ENCODE data around the gene TBC1D5.
"Not testable (repeated sequence)": the region's sequence is repeated elsewhere in the genome, so short reads cannot be mapped to it uniquely, and the experiment has no call there.

TBC1D5 gene

DNA sequence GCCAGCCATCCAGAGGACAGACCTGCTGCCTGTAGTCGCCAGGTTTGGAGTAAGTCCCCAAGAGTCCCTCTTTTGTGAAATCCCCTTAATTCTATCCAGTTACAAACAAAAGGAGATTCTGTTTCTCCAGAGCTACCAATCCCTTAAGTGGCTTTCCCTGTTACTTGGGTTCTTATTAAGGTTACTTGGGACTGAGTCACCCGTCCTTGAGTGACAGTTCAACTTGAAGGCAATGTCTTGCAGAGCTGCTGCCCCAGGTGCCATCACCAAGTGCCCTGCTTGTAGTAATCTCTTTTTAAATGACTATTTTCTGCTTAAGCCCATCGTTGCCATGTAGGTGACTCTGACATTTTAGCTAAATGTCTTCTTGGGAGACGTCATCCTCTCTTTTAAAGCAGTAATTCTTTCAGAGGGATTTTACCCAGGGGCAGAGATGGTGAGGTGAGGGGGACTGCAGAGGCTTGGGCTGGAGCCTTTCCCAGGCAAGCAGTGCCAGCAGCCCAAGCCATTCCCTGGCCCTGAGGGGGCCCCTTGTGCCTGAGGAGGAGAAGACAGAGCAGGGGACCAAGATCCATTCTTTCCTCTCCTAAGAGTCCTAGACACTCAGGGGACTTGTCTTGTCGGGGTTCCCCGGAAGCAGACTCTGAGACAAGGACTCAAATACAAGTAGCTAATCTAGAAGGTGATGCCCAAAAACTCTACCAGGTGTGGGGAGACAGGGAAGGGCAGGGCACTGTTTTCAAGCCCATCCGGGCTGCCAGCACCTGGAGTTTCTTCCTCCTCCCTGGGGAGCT is 604.0 kb downstream of the TBC1D5 start:
- no peak for DNase-seq (ENCODE audit: low read depth in 2 of 2)

DNA sequence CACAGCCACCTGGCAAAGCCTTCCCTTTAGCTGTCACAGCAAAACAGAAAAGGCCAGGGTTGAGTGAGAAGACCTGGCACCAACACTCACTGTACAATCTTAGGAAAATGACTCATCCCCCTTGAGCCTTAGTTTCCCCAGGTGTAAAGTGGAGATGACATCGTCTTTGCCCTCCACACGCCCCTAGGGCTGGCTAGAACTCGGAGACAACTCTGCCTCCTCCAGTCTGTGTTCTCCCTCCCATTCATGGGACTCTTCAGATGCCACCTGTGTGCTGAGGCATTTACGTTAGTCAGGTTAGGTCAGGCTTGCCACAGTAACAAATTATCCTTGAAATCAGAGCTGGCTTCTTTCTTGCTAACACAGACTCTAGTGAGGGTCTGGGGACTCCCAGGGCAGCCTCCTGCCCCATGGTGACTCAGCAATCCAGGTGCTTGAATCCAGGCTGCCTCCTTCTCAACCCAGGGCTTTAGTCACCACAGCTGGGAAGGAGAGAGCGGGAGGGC is 605.1 kb downstream of the TBC1D5 start:
- DNase-seq (ENCODE audit: low read depth in 2 of 2) = no peak

DNA sequence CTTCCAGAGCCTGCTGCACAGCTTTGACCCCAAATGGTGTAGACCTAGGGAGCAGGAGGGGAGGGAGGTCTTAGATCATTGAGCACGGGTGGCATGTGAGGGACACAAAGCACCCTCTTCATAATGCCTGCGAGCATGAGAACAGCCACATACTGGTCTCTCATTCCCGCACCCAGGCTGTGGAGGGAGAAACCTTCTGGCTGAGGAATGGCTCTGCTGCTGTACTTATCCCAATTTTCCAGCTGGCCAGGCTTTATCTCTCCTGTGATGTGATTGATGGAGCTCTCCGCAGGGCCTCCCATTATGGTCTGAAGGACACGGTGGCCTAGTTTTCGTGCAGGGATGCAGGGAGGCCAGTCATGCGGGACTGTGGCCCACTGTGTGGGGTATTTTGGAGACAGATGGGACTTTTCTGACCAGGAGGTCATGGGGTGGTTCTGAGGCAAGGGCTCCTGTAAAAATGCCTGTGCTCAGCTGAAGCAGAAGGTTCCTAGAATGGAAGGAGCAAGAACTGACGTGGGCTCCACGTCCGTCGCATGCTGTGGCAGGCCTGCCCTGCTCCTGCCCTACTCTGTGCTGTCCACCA is 606.2 kb downstream of the TBC1D5 start:
- DNase-seq (ENCODE audit: low read depth in 2 of 2) = no peak

- no peak for DNase-seq (ENCODE audit: low read depth in 2 of 2)
Measured at GRCh38 chr3:17135696-17136095, 606.7 kb downstream of the TBC1D5 start.

- DNase-seq (ENCODE audit: low read depth in 2 of 2) = no peak
Measured at GRCh38 chr3:17133632-17134545, 608.5 kb downstream of the TBC1D5 start.

DNA sequence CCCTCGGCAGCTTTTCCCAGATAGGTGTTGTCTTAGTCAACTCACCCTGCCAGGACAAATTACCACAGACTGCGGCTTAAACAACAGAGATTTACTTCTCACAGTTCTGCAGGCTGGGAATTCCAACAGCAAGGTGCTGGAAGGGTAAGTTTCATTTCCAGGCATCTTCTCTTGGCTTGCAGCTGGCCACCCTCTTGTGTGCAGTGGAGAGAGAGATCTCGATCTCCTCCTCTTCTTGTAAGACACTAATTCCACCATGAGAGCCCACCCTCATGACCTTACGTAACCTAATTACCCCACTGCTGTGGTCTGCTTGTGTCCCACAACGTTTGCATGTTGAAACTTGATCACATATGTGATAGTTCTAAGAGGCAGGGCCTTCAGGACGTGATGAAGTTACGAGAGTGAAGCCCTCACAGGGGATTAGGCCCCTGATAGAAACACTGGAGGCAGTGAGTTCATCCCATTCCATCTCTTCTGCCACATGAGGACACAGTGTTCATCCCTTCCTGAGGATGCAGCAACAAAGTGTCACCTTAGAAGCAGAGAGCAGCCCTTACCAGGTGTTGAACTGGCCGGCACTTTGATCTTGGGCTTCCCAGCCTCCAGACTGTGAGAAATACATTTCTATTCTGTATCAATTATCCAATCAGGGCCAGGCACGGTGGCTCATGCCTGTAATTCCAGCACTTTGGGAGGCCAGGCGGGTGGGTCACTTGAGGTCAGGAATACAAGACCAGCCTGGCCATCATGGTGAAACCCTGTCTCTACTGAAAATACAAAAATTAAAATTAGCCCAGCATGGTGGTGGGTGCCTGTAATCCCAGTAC is 609.9 kb downstream of the TBC1D5 start:
- DNase-seq (ENCODE audit: low read depth in 2 of 2) = no peak

DNA sequence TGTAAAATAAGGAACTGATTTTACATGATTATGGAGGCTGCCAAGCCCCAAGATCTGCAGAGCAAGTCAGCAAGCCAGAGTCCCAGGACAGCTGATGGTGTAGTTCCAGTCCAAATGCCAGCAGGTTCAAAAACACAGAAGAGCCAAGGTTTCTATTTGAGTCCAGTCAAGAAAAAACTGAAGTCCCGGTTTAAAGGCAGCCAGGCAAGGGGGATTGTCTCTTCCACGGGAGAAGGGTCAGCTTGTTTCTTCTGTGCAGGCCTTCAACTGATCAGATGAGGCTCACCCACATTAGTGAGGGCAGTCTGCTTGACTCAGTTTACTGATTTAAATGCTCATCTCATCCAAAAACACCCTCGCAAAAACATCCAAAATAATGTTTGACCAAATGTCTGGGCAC is 611.5 kb downstream of the TBC1D5 start:
- DNase-seq (ENCODE audit: low read depth in 2 of 2) = no peak

- DNase-seq (ENCODE audit: low read depth in 2 of 2) = no peak
Measured at GRCh38 chr3:17129556-17129955, 612.9 kb downstream of the TBC1D5 start.

DNA sequence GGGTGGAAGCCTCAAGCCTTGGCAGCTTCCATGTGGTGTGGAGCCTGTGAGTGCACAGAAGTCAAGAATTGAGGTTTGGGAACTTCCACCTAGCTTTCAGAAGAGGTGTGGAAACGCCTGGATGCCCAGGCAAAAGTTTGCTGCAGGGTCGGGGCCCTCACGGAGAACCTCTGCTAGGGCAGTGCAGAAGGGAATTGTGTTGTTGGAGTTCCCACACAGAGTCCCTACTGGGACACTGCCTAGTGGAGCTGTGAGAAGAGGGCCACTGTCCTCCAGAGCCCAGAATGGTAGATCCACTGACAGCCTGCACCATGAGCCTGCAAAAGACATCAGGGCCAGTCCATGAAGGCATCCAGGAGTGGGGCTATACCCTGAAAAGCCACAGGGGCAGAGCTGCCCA is 613.8 kb downstream of the TBC1D5 start:
- not testable (repeated sequence) for DNase-seq (ENCODE audit: low read depth in 2 of 2)

GRCh38 chr3:17125738-17126442 is 616.5 kb downstream of the TBC1D5 start:
- no peak for DNase-seq (ENCODE audit: low read depth in 2 of 2)

DNA sequence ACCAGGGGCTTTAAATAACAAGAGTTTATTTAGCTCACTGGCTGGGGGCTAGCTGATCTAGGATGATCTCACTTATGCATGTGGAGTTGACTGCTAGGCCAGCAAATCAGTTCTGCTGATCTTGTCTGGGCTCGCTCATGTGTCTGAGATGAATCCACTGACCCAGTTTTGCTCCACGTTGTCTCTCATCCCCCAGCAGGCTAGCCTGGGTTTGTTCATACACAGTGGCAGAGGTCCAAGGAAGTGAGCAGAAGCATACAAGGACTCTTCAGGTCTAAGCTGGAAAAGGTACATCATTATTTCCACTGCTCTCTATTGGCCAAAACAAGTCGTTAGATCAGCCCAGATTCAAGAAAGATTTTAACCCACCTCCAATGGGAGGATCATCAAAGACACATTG is 619.7 kb downstream of the TBC1D5 start:
- DNase-seq (ENCODE audit: low read depth in 2 of 2) = no peak

DNA sequence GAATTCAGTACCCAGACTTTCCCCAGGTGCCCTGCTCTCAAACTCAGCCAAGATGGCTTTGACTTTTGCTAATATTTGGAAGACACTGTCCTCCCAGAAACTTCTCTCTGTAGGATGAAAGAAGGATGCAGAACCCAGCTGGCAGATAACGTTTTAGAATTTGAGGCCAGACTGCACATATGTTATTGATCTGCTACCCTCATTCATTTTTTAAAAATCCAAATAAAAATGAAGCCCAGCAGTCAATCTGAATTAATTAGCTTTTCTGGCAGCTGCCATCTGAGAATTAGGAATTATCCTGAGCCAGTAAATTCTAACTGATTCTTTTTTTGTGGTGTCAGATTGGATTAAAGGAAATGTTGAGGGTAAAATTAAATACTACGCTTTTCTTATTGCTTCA is 621.1 kb downstream of the TBC1D5 start:
- no peak for DNase-seq (ENCODE audit: low read depth in 2 of 2)

GRCh38 chr3:17120115-17120514 is 622.3 kb downstream of the TBC1D5 start:
- no peak for DNase-seq (ENCODE audit: low read depth in 2 of 2)

- no peak for DNase-seq (ENCODE audit: low read depth in 2 of 2)
Measured at GRCh38 chr3:17119201-17120072, 623.0 kb downstream of the TBC1D5 start.

- DNase-seq (ENCODE audit: low read depth in 2 of 2) = no peak
Measured at GRCh38 chr3:17118771-17119170, 623.7 kb downstream of the TBC1D5 start.

DNA sequence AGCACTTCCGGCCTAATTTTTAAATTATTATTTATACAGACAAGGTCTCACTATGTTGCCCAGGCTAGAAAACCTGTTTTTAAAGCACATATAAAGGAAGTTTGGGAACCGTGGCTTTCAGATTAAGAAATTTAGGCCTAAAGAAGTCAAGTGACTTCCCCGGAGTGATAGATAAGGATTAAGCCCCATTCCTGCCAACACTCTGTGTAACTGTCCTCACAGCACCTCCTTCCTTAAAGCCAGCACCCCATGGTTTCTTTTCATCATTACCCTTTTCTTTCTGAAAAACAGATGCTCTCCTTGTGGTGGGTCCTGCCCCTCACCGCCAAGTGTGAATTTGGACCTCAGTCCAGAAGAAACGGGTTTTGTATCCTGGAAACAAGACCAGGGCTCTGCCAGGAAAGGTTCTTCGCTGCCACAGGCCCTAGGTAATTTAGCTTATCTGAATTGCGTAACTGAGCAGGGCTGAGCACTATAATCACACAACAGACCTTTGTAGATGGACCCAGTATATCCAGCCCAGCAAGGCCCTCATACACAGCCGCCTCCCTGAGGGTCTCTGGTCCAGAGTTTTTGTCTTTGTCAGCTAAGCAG is 626.3 kb downstream of the TBC1D5 start:
- no peak for DNase-seq (ENCODE audit: low read depth in 2 of 2)

- no peak for DNase-seq (ENCODE audit: low read depth in 2 of 2)
Measured at GRCh38 chr3:17115186-17115585, 627.2 kb downstream of the TBC1D5 start.

- no peak for DNase-seq (ENCODE audit: low read depth in 2 of 2)
Measured at GRCh38 chr3:17111586-17111985, 630.8 kb downstream of the TBC1D5 start.

GRCh38 chr3:17110660-17111396 is 631.6 kb downstream of the TBC1D5 start:
- no peak for DNase-seq (ENCODE audit: low read depth in 2 of 2)
